PC-3 (cell line): Measurements from ENCODE around the gene CCDC88B. TPM values are rescaled to one million over a fixed set of nuclear protein-coding genes. Genes with fewer than 3 reads are reported as not detected.

Experiments
- ATAC-seq: fragments of 200-7000 bp; cut with Tn5 transposase; 2 replicates; pipeline ENCODE4 v1.9.1; 2020; ENCODE audit warnings: mild to moderate bottlenecking, moderate library complexity
- BruUV-seq: library from RNA; stranded (reverse); fragments of 400-500 nt; replicated peaks from 2 replicates; lab custom pipeline; 2021; lab: Mats Ljungman, UMichigan
- CTCF ChIA-PET: fragments of 300-600 bp; sonication (Branson Sonifier 250); formaldehyde crosslinking; loops from one replicate; lab custom pipeline; 2022; ENCODE audit warnings: antibody characterized with exemption; lab: Charles Lee
- POLR2A ChIA-PET: fragments of 300-600 bp; sonication (Branson Sonifier 250); formaldehyde crosslinking; loops from one replicate; lab custom pipeline; 2022; ENCODE audit warnings: antibody characterized with exemption; ENCODE audit not compliant: unreplicated experiment; lab: Charles Lee
- DNase-seq: peaks from one replicate; pipeline ENCODE4 v3.0.0-alpha.2; 2015
- H2AFZ ChIP-seq: fragments of 300-600 bp; sonication (generic); 2 replicates; pipeline ENCODE4 v1.6.0; 2016; ENCODE audit warnings: antibody characterized with exemption, low read length
- H3F3A ChIP-seq: fragments of 300-600 bp; sonication (generic); one replicate; pipeline ENCODE4 v1.6.0; 2017; ENCODE audit warnings: antibody characterized with exemption, low read length, control low read depth, mild to moderate bottlenecking; ENCODE audit not compliant: unreplicated experiment
- H3K27ac ChIP-seq: fragments of 300-600 bp; sonication (generic); 2 replicates; pipeline ENCODE4 v1.5.1; 2016; ENCODE audit warnings: mild to moderate bottlenecking, low read length
- H3K27me3 ChIP-seq: fragments of 300-600 bp; sonication (generic); 2 replicates; pipeline ENCODE4 v1.6.1; 2016; ENCODE audit warnings: low read length, mixed read lengths
- H3K36me3 ChIP-seq: fragments of 300-600 bp; sonication (generic); 2 replicates; pipeline ENCODE4 v1.6.1; 2016; ENCODE audit warnings: low read depth, mixed run types, low read length, mixed read lengths
- H3K4me1 ChIP-seq: fragments of 300-600 bp; sonication (generic); 2 replicates; pipeline ENCODE4 v1.5.1; 2016; ENCODE audit warnings: low read length; ENCODE audit not compliant: insufficient read depth
- H3K4me2 ChIP-seq: fragments of 300-600 bp; sonication (generic); 2 replicates; pipeline ENCODE4 v1.6.0; 2016; ENCODE audit warnings: low read length
- H3K4me3 ChIP-seq: fragments of 300-600 bp; sonication (generic); 2 replicates; pipeline ENCODE4 v1.5.1; 2016; ENCODE audit warnings: mild to moderate bottlenecking, low read length, mixed read lengths
- H3K79me2 ChIP-seq: fragments of 300-600 bp; sonication (generic); 2 replicates; pipeline ENCODE4 v1.6.1; 2017; ENCODE audit warnings: low read length, mixed read lengths
- H3K9ac ChIP-seq: fragments of 300-600 bp; sonication (generic); 2 replicates; pipeline ENCODE4 v1.6.0; 2016; ENCODE audit warnings: mild to moderate bottlenecking, low read length
- H3K9me2 ChIP-seq: fragments of 300-600 bp; sonication (generic); replicated peaks from 2 replicates; pipeline ENCODE4 v1.6.1; 2016; ENCODE audit warnings: mixed run types, low read length, mixed read lengths
- H3K9me3 ChIP-seq: fragments of 300-600 bp; sonication (generic); 2 replicates; pipeline ENCODE4 v1.6.1; 2016; ENCODE audit warnings: low read length, mixed read lengths
- H4K20me1 ChIP-seq: fragments of 300-600 bp; sonication (generic); 2 replicates; pipeline ENCODE4 v1.6.1; 2016; ENCODE audit warnings: low read length, mixed read lengths
- CTCF ChIP-seq: fragments of 300-600 bp; sonication (generic); conservative IDR thresholded peaks from 2 replicates; pipeline ENCODE4 v1.5.1; 2017; ENCODE audit warnings: antibody characterized with exemption, low read depth, mild to moderate bottlenecking, low read length
- EZH2 ChIP-seq: fragments of 300-600 bp; sonication (generic); IDR thresholded peaks from one replicate; pipeline ENCODE4 v1.6.1; 2017; ENCODE audit warnings: antibody characterized with exemption, mild to moderate bottlenecking, low read length; ENCODE audit not compliant: unreplicated experiment
- EZH2phosphoT487 ChIP-seq: fragments of 300-600 bp; sonication (generic); IDR thresholded peaks from 2 replicates; pipeline ENCODE4 v1.6.1; 2018; ENCODE audit warnings: mild to moderate bottlenecking, antibody characterized with exemption, low read length, borderline replicate concordance
- intact Hi-C: fragments of 100-400 bp; cut with micrococcal nuclease; formaldehyde crosslinking; loops from 2 replicates; pipeline ENCODE4 v1.9.0; 2023
- total RNA-seq: library from RNA; depleted of rRNA; stranded (reverse); fragments of >200 nt; gene quantifications from 2 replicates; pipeline ENCODE4 v1.2.3, GENCODE V29; 2014

The CCDC88B gene
- total RNA-seq, 1 experiment from 2014 or later, result 21.0 TPM

DNA sequence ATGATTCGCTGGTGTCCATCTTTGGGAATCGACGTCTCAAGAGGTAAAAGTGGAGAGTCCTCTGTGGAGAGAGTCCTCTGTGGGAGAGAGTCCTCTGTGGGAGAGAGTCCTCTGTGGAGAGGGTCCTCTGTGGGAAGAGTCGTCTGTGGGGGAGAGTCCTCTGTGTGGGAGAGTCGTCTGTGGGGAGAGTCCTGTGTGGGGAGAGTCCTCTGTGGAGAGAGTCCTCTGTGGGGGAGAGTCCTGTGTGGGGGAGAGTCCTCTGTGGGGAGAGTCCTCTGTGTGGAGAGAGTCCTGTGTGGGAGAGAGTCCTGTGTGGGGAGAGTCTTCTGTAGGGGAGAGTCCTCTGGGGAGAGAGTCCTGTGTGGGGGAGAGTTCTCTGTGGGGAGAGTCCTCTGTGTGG lies 19.0 kb upstream of the CCDC88B start:
- ATAC-seq (no peak), DNase-seq (no peak)
- no peak overlapping the region for H2AFZ ChIP-seq
- no peaks in the 10 kb centered on the region for H3K9me3 ChIP-seq
- no peak overlapping the region for H3K27ac ChIP-seq
- CTCF ChIA-PET, result no interaction called here
- H3K36me3 ChIP-seq, result peaks cover 6% of the 10 kb centered on the region
- H3K4me2 ChIP-seq, result no peak overlapping the region
- no peaks in the 10 kb centered on the region for H3K27me3 ChIP-seq
- intact Hi-C loops, result no loop called here
- no peaks in the 10 kb centered on the region for H4K20me1 ChIP-seq
- H3K79me2 ChIP-seq, result peaks cover 40% of the 10 kb centered on the region
- no TSS peak for BruUV-seq
- no peak overlapping the region for H3K9ac ChIP-seq
- TF ChIP-seq EZH2phosphoT487 (no peak), CTCF (no peak), EZH2 (no peak)
- no peak overlapping the region for H3K4me3 ChIP-seq
- no peaks in the 10 kb centered on the region for H3K9me2 ChIP-seq
- POLR2A ChIA-PET, result no interaction called here
- H3K4me1 ChIP-seq, result peaks cover 27% of the 10 kb centered on the region
- no peaks in the 10 kb centered on the region for H3F3A ChIP-seq

DNA sequence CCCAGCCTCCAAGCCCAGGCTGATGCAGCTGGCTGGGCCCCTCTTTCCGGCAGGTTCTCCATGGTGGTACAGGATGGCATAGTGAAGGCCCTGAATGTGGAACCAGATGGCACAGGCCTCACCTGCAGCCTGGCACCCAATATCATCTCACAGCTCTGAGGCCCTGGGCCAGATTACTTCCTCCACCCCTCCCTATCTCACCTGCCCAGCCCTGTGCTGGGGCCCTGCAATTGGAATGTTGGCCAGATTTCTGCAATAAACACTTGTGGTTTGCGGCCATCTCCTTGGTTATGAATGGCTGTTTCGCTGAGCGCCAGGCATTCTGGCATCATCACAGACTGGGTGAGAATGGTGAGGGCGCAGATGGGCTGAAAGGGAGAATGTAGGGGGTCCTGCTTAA lies 18.5 kb upstream of the CCDC88B start:
- no peak overlapping the region for H3K9ac ChIP-seq
- no peaks in the 10 kb centered on the region for H3K27me3 ChIP-seq
- no peak overlapping the region for H2AFZ ChIP-seq
- peaks cover 35% of the 10 kb centered on the region for H3K79me2 ChIP-seq
- POLR2A ChIA-PET, result no interaction called here
- no peak overlapping the region for H3K4me3 ChIP-seq
- no peak overlapping the region; the same call in 1 of the 2 replicates for H3K4me2 ChIP-seq
- no TSS peak for BruUV-seq
- TF ChIP-seq EZH2 (no peak), EZH2phosphoT487 (no peak), CTCF (no peak)
- DNase-seq (peak; percentile 76), ATAC-seq (peak; percentile 6)
- no peaks in the 10 kb centered on the region for H3K9me2 ChIP-seq
- no peaks in the 10 kb centered on the region for H4K20me1 ChIP-seq
- H3K9me3 ChIP-seq, result no peaks in the 10 kb centered on the region
- H3K4me1 ChIP-seq, result peaks cover 23% of the 10 kb centered on the region
- no peak overlapping the region for H3K27ac ChIP-seq
- intact Hi-C loops, result no loop called here
- peaks cover 3% of the 10 kb centered on the region; the same call in 1 of the 2 replicates for H3K36me3 ChIP-seq
- no peaks in the 10 kb centered on the region for H3F3A ChIP-seq
- CTCF ChIA-PET, result no interaction called here

DNA sequence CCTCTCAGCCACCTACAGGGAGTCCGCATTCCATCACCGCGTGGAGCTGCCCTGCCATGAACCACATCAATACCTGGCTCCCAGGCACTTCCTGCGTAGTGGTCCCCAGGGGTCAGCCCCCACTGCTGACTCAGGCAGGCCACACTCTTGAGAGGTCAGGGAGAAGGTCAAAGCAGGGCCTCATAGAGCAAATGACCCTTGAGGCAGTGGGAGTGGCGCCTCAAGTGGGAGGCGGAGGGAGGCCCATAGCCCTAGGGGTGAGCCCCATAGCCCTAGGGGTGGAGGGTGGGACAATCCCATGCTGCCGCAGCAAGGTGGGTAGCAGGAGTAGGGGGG lies 17.1 kb upstream of the CCDC88B start:
- ChIA-PET POLR2A (no interaction called here), CTCF (no interaction called here)
- no peak overlapping the region for H3K27ac ChIP-seq
- no TSS peak for BruUV-seq
- 0 out of 2 replicates have a peak, but pooled peaks cover 3% of the 10 kb centered on the region for H3K36me3 ChIP-seq
- no peaks in the 10 kb centered on the region for H4K20me1 ChIP-seq
- ATAC-seq (no peak), DNase-seq (no peak)
- intact Hi-C loops, result no loop called here
- H3K9me2 ChIP-seq, result no peaks in the 10 kb centered on the region
- peaks cover 23% of the 10 kb centered on the region for H3K4me1 ChIP-seq
- no peaks in the 10 kb centered on the region for H3K27me3 ChIP-seq
- H3K9me3 ChIP-seq, result no peaks in the 10 kb centered on the region
- no peak overlapping the region for H3K4me3 ChIP-seq
- TF ChIP-seq CTCF (no peak), EZH2phosphoT487 (no peak)
- H3K79me2 ChIP-seq, result peaks cover 27% of the 10 kb centered on the region
- no peak overlapping the region for H3K4me2 ChIP-seq
- no peaks in the 10 kb centered on the region for H3F3A ChIP-seq
- no peak overlapping the region for H3K9ac ChIP-seq
- no peak overlapping the region for H2AFZ ChIP-seq
